SK-N-SH (cell line): ENCODE measurements around the gene MAP2K5. TPM values are rescaled to one million over a fixed set of nuclear protein-coding genes. Genes with fewer than 3 reads are reported as not detected.
A peak's percentile ranks its signal among the peaks of the same experiment; 100 is the strongest.

Experiments
- CTCF ChIA-PET: fragments of 300-600, 350-600 bp; formaldehyde crosslinking; extraction: SDS; loops from one replicate; lab custom pipeline; 2021; lab: Yijun Ruan, JAX
- POLR2A ChIA-PET: fragments of 350-600 bp; sonication (Branson Sonifier 250); formaldehyde crosslinking; extraction: SDS; loops from one replicate; lab custom pipeline; 2020; ENCODE audit warnings: antibody characterized with exemption, inconsistent platforms; lab: Yijun Ruan, JAX
- DNase-seq: peaks from one replicate; pipeline ENCODE4 v3.0.0; 2012
- H2AFZ ChIP-seq: fragments of 200-600 bp; sonication (generic); 2 replicates; pipeline ENCODE4 v1.8.1; 2016; ENCODE audit warnings: antibody characterized with exemption, mild to moderate bottlenecking, low read depth
- H3F3A ChIP-seq: fragments of 200-600 bp; sonication (generic); replicated peaks from 2 replicates; pipeline ENCODE3; 2016; ENCODE audit warnings: antibody characterized with exemption, mild to moderate bottlenecking; ENCODE audit not compliant: insufficient read depth
- H3K27ac ChIP-seq, 2 experiments: fragments of 200-500 bp in 1 of 2; fragments of 200-600 bp in 1 of 2; sonication (Bioruptor generic) in 1 of 2; sonication (generic), shearing (Covaris generic) in 1 of 2; 2 replicates each; pipeline versions ENCODE4 v1.5.1 to v1.6.1; 2014 to 2016; ENCODE audit warnings: low read depth in 2 of 2, inconsistent platforms in 1 of 2, low read length in 1 of 2, mild to moderate bottlenecking in 1 of 2, mixed read lengths in 1 of 2
- H3K27me3 ChIP-seq: fragments of 200-600 bp; sonication (generic), shearing (Covaris generic); 2 replicates; pipeline ENCODE4 v1.6.1; 2016; ENCODE audit warnings: mixed run types; ENCODE audit not compliant: insufficient read depth
- H3K36me3 ChIP-seq, 2 experiments: fragments of 200-500 bp in 1 of 2; fragments of 200-600 bp in 1 of 2; sonication (Bioruptor generic) in 1 of 2; sonication (generic) in 1 of 2; replicated peaks in 1 of 2; 2 replicates each; pipeline versions ENCODE3 to v1.5.1; 2014 to 2016; ENCODE audit warnings: low read length in 1 of 2, mild to moderate bottlenecking in 1 of 2; ENCODE audit not compliant: insufficient read depth in 2 of 2, control insufficient read depth in 1 of 2
- H3K4me1 ChIP-seq, 2 experiments: fragments of 200-500 bp in 1 of 2; fragments of 200-600 bp in 1 of 2; sonication (Bioruptor generic) in 1 of 2; sonication (generic), shearing (Covaris generic) in 1 of 2; 2 replicates each; pipeline versions ENCODE4 v1.5.1 to v1.6.1; 2014 to 2016; ENCODE audit warnings: low read depth in 1 of 2, low read length in 1 of 2, mixed run types in 1 of 2; ENCODE audit not compliant: insufficient read depth in 2 of 2, control insufficient read depth in 1 of 2
- H3K4me2 ChIP-seq: fragments of 200-600 bp; sonication (generic), shearing (Covaris generic); 2 replicates; pipeline ENCODE4 v1.6.1; 2017; ENCODE audit warnings: mixed run types
- H3K4me3 ChIP-seq, 2 experiments: fragments of 200-500 bp in 1 of 2; fragments of 200-600 bp in 1 of 2; sonication (Bioruptor generic) in 1 of 2; sonication (generic), shearing (Covaris generic) in 1 of 2; 2 replicates each; pipeline versions ENCODE4 v1.5.1 to v1.8.1; 2014 to 2016; ENCODE audit warnings: low read depth in 2 of 2, inconsistent platforms in 1 of 2, low read length in 1 of 2, mild to moderate bottlenecking in 1 of 2, mixed read lengths in 1 of 2, moderate library complexity in 1 of 2
- H3K79me2 ChIP-seq: fragments of 200-600 bp; sonication (generic); 2 replicates; pipeline ENCODE4 v1.8.1; 2017; ENCODE audit warnings: mild to moderate bottlenecking; ENCODE audit not compliant: insufficient read depth
- H3K9ac ChIP-seq: fragments of 200-600 bp; sonication (generic); 2 replicates; pipeline ENCODE4 v1.6.1; 2017; ENCODE audit warnings: mixed run types
- H3K9me2 ChIP-seq: fragments of 200-600 bp; sonication (generic); 2 replicates; pipeline ENCODE4 v1.6.1; 2017; ENCODE audit warnings: mixed run types
- H3K9me3 ChIP-seq: fragments of 200-600 bp; sonication (generic); 2 replicates; pipeline ENCODE4 v1.6.1; 2017; ENCODE audit warnings: mixed run types, mild to moderate bottlenecking, moderate library complexity
- H4K20me1 ChIP-seq: fragments of 200-600 bp; sonication (generic); 2 replicates; pipeline ENCODE4 v1.6.1; 2017; ENCODE audit warnings: mild to moderate bottlenecking, mixed run types; ENCODE audit not compliant: insufficient read depth
- ELF1 ChIP-seq: IDR thresholded peaks from 2 replicates; pipeline ENCODE4 v1.4.0; 2012
- FOXJ3 ChIP-seq: sonication (generic); formaldehyde crosslinking; IDR thresholded peaks from 2 replicates; pipeline ENCODE4 v1.5.1; 2020; ENCODE audit warnings: mild to moderate bottlenecking, missing genetic modification reagents
- FOXM1 ChIP-seq: IDR thresholded peaks from 2 replicates; pipeline ENCODE4 v1.4.0; 2012; ENCODE audit warnings: low read depth, mild to moderate bottlenecking
- GATA2 ChIP-seq: sonication (generic); formaldehyde crosslinking; IDR thresholded peaks from 2 replicates; pipeline ENCODE4 v1.5.0; 2020; ENCODE audit warnings: mild to moderate bottlenecking, missing genetic modification reagents
- IRF3 ChIP-seq: fragments of 150-350 bp; IDR thresholded peaks from 2 replicates; pipeline ENCODE4 v1.6.1; 2016; ENCODE audit warnings: mild to moderate bottlenecking, low read depth, low read length
- JUND ChIP-seq: IDR thresholded peaks from 2 replicates; pipeline ENCODE4 v1.4.0; 2012
- NRF1 ChIP-seq: IDR thresholded peaks from 2 replicates; pipeline ENCODE4 v1.6.1; 2012; ENCODE audit warnings: low read depth, mild to moderate bottlenecking, low read length
- PBX3 ChIP-seq: IDR thresholded peaks from 2 replicates; pipeline ENCODE4; 2012
- RAD21 ChIP-seq: IDR thresholded peaks from 2 replicates; pipeline ENCODE4 v1.6.1; 2012; ENCODE audit warnings: mild to moderate bottlenecking, low read length
- RCOR1 ChIP-seq: fragments of 150-350 bp; IDR thresholded peaks from 2 replicates; pipeline ENCODE4 v1.6.1; 2017; ENCODE audit warnings: antibody characterized with exemption, low read length
- SIN3A ChIP-seq: IDR thresholded peaks from 2 replicates; pipeline ENCODE4 v1.6.1; 2012; ENCODE audit warnings: low read depth, mild to moderate bottlenecking, low read length, moderate library complexity, borderline replicate concordance
- TAF1 ChIP-seq: IDR thresholded peaks from 2 replicates; pipeline ENCODE4 v1.6.1; 2012; ENCODE audit warnings: low read depth, mild to moderate bottlenecking, low read length, moderate library complexity, borderline replicate concordance
- TEAD4 ChIP-seq: IDR thresholded peaks from 2 replicates; pipeline ENCODE4 v1.4.0; 2012; ENCODE audit warnings: mild to moderate bottlenecking, borderline replicate concordance; ENCODE audit not compliant: insufficient read depth
- YY1 ChIP-seq: IDR thresholded peaks from 2 replicates; pipeline ENCODE4 v1.4.0; 2012; ENCODE audit warnings: low read depth, mild to moderate bottlenecking
- WGBS: methylation state at CpG from one replicate; pipeline ENCODE4 v1.1.6; 2017; ENCODE audit warnings: low lambda C conversion rate; 5-methylcytosine and 5-hydroxymethylcytosine counted together
- polyA plus RNA-seq, 3 experiments: library from polyadenylated mRNA; depleted of rRNA; stranded (reverse); fragments of >200 nt; gene quantifications; 2 replicates each; pipeline ENCODE4 v1.2.3, GENCODE V29; 2012

Gene MAP2K5
- polyA plus RNA-seq, 1 of the 3 experiments (the other 2 are of a cell fraction) = 6.2 TPM

- TF ChIP-seq IRF3 = no peak
- no peak for TF ChIP-seq YY1
- no peak for TF ChIP-seq SIN3A
- TF ChIP-seq TAF1 = no peak
- TF ChIP-seq, all 33 proteins: peak for 0
These were observed 7.2 kb downstream of the MAP2K5 start (continued) for GRCh38 chr15:67549736-67550135.

GRCh38 chr15:67550522-67550921 lies 8.0 kb downstream of the MAP2K5 start:
- CTCF ChIA-PET = no interaction called here
- Histone ChIP-seq H3K79me2 (peaks cover 7% of the 10 kb centered on the region; the same call in 1 of the 2 replicates), H4K20me1 (no peaks in the 10 kb centered on the region), H3K9me2 (no peaks in the 10 kb centered on the region), H3K4me2 (no peak overlapping the region)
- WGBS = 88% methylated on average over 4 of the region's 4 CpGs
- TF ChIP-seq RCOR1 (no peak), NRF1 (no peak), JUND (no peak), PBX3 (no peak), GATA2 (CRISPR knock-in tag) (no peak), RAD21 (no peak), FOXM1 (no peak), TEAD4 (no peak), IRF3 (no peak), YY1 (no peak), FOXJ3 (CRISPR knock-in tag) (no peak), SIN3A (no peak), ELF1 (no peak)
- TF ChIP-seq, all 33 proteins: peak for 0
- Histone ChIP-seq H3K27ac (peak overlapping the region in 1 of 2 experiments; percentile 64; a peak in 2 of 4 replicates), H3K36me3 (peaks cover 17 to 25% of the 10 kb centered on the region in 2 experiments), H3F3A (peaks cover 11% of the 10 kb centered on the region), H3K9ac (no peak overlapping the region), H3K9me3 (no peaks in the 10 kb centered on the region), H3K4me3 (no peak overlapping the region), H3K4me1 (peaks cover 15 to 30% of the 10 kb centered on the region in 2 experiments; a peak in 3 of 4 replicates), H3K27me3 (no peaks in the 10 kb centered on the region), H2AFZ (no peak overlapping the region)
- POLR2A ChIA-PET = no interaction called here
- DNase-seq = no peak
